ENCODE results near the gene AKT3.

AKT3 gene

DNA sequence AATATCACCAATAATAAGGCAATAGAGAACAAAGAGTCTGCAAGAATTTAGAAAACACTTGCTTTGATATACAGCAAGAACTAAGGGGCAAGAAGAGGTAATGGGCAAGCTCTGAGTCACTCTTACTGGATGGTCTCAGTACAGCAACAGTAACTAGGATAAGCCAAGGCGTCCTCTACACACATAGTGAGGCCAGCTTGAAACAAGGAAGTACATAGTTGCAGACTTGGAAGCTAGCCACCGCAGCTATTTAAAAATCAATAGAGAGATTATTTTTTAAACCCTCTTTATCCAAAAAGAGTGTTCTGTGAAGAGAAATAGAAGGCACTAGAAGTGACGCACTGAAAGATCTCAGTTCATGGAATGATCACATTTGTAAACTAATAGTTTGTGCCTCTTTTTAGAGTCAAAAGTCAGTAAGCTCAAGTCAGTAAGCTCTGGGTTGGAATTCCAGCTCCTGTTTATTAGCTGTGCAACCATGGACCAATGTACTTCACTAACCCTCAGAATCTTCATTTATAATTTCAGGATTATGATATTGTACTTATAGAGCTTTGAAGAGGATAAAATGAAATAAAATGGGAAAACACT is 118.6 kb downstream of the AKT3 start:
- no peak for DNase-seq (ENCODE audit: low spot score)

DNA sequence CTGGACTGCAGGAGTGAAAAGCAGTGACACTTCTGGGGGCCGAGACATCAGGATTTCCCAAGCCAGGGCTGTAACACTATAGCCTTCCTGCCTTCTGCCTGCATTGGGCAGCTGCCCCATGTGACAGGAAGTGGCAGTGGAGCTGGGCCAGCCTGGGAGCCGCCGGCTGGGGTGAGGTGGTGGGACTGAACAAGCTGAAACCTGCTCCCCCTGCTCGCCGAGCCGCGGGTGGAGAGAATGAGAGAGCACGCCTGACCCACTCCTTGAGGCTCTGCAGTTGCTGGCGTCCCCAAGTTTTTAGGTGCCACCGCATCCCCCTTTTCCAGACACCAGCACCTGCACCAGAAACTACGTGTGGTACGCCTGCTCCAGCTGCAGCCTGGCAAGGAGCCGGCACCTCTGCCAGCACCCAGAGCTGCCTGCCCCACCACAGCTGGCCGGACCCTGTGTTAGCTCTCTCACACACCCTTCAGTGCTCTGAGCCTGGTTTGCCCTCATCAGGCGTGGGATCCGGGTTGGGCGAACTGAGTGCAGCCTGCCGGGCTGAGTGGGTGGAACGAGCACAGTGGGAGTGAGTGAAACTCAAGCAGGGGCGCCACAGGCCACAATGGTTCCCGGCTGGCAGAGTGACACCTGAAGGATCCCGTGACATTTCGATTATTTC is 119.4 kb downstream of the AKT3 start:
- DNase-seq (ENCODE audit: low spot score), result no peak

DNA sequence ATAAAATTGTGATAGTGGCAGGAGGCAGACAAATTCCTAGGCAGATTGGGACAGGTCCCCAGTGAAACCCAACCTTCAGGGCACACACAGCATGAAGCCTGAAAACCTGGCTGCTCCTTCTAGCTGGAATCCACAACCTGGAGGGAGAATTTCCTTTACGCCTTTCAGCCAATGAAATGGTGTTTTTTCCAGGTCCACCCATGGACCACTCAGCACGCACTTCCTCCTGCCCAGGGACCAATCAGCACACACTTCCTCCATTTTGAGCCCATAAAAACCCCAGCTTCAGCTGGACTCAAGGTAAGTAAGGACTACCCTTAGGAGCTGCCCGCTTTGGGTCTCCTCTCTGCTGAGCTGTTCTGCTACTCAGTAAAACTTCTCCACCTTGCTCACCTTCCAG is 120.1 kb downstream of the AKT3 start:
- DNase-seq (ENCODE audit: low spot score), result no peak

DNA sequence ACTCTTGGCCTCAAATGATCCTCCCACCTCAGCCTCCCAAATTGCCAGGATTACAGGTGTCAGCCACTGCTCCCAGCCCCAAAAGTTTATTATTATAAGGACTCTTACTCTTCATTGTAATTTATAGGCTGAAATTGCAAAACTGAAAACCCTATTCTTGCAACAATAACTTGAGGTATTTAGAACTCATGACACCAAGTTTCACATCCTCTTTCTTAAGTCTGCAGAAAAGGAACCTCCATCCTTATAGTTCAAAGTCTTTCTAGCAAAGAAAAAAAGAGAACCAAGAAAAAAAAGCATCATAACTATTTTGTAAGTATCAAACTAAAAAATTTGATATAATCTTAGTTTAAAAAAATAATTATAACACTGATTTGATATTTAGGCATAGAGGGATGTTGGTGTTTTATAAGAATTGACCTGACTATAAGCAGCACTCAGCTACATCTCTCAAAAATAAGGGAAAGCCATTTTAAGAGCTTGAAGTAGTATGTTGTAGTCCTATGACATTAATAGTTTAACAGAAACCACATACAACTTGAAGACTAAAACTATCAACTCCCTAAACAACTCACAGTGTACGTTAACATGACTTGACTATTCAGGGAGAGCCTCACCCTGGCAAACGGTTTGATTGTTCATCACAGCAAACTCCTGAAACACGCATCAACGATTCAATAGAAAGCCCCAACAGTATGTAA is 122.4 kb downstream of the AKT3 start:
- DNase-seq (ENCODE audit: low spot score), result peak; percentile 26

DNA sequence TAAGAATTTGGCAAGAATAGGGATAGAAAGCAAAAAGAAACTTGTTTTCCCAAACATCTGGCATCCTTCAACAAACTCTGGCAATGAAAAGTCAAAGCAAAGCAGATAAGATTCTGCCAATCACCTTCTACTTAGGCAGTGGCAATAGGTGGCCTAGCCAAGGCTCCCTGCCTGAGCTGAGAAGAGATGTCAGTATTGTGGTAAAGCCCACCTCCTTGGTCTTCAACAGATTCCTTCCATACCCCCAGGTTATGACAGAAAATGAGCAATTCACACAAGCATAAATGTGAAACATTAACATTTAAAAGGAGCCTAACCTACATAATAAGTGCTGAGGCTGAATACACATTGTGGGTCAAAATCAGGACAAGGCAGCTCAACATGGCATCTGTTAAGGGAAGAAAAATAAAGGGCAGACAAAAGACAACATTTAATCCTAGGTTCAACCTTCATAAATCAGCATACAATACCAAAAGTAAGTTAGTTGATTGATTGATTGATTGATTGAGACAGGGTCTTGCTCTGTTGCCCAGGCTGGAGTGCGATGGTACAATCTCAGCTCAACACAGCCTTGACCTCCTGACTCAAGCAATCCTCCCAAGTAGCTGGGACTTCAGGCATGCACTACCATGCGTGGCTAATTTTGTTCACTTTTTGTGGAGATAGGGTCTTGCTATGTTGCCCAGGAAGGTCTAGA is 123.1 kb downstream of the AKT3 start:
- no peak for DNase-seq (ENCODE audit: low spot score)

DNA sequence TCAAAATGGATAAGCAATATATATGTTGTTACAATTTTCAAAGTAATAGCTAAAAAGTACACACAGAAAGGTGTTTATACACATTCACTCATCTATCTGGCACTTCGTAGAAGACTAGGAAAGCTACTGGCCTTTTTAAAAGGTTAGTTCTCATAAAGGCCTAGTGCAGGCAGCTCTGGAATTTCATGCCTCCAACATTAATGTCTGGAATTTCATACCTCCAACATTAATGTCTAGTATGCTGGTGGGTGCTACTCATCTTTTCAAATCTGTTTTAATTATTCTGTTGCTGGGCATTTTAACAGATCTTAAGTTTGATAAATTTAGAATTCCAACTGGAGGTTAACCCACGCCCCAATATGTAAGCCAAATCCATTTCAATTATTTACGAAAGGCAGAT is 124.2 kb downstream of the AKT3 start:
- DNase-seq (ENCODE audit: low spot score), result no peak

DNA sequence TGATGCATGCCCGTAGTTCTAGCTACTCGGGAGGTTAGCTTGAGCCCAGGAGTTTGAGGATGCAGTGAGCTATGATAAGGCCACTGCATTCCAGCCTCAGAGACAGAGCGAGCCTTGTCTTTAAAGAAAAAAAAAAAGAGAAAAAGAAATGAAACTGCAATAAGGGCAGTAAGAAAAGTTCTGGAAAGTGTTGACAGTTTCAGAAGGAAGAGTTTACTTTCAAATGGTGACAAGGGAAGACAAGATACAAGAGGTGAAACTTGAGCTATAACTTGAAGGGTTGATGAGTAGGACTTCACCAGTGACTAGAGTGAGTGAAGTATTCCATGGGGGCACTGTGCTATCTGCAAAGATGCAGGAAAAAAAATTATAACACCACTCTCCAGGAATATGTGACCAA is 125.0 kb downstream of the AKT3 start:
- no peak for DNase-seq (ENCODE audit: low spot score)

DNA sequence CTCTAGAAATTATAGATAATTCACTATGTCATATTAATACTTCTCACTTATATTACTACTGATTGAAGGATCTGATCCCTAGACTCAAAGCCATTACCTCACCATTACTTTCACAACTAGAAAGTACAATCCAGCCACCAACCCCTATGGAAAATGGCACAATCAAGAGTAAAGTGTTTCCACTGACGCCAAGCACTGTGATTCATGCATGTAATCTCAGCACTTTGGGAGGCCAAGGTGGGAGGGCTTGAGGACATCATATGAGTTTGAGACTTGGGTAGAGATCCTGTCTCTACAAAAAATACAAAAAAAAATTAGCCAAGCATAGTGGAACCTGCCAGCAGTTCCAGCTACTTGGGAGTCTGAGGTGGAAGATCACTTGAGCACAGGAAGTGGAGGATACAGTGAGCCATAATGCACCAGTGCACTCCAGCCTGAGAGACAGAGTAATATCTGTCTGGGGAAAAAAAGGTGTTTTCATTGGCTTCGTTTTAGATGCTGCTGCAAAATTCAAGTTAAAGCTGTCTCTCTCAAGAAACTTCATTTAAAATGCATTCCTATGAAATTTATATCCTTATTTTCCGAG is 126.5 kb downstream of the AKT3 start:
- DNase-seq (ENCODE audit: low spot score), result no peak

DNA sequence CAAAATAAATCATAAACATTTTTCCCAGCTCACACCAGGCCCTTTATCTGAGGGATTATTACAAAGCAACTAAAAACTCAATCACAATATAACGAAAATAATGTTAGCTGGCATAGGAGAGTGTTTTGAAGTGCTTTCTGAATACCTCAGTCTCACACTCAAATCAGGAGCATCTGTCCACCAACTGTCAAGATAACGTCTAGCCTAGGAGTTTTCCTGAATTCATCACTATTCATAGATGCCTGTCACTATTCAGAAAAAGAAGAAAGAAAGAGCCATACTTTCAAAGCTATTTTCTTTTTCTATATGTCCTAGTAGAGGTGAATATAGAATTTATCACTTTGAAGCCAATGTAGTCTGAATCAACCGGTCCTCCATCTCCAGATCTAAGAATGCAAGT is 127.0 kb downstream of the AKT3 start:
- no peak for DNase-seq (ENCODE audit: low spot score)

DNA sequence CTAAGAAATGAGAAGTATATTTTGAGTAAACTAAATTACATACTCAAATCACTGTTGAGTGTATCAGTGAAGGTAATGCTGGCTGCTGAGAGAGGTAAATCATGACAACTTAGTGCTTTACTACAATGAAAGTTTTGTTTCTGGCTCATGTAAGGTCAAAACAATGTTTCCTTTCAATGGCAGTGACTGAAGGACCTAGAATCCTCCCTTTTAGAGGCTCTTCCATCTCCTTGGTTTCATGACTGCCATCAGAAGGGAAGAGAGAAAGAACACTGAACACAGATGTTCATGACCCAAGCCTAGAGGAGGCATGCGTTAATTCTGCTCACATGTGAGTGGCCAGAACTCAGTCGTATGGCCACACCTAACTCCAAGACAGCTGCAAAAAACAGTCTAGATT is 130.6 kb downstream of the AKT3 start:
- DNase-seq (ENCODE audit: low spot score), result no peak

DNA sequence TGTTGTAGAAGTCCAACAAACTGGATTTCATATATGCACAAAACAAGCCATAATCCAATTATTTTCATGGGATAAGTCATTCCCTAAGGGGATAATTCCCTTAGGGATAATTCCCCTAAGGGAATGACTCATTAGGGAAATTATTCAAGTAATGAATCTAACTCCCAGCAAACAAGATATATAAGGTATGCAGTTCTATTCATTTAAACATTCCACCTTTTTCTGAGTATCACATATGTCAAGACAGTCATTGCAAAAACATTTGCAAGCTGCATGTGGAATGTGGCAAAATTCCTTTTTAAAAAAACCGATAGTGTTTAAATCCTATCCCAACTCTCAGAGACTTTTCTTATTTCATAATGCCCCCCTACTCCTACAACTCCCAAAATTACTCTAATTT is 131.2 kb downstream of the AKT3 start:
- no peak for DNase-seq (ENCODE audit: low spot score)

DNA sequence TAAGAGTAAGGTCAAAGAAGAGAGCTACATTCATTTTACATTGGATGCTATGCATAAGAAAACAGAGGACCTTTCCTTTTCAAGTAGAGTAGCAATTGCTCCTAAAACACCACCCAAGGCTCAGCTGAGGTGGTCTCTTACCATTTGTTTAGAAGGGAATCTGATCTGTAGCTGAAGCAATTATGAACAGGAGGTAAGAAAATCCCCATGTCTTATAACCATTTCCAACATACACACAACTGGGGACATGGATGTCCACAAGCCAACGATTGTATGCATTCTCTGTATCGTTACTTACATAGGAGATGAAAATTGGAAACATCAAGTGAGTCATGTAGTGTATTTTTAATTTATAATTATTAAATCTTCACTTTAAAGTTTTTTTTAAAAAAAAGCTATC is 132.0 kb downstream of the AKT3 start:
- DNase-seq (ENCODE audit: low spot score), result no peak

DNA sequence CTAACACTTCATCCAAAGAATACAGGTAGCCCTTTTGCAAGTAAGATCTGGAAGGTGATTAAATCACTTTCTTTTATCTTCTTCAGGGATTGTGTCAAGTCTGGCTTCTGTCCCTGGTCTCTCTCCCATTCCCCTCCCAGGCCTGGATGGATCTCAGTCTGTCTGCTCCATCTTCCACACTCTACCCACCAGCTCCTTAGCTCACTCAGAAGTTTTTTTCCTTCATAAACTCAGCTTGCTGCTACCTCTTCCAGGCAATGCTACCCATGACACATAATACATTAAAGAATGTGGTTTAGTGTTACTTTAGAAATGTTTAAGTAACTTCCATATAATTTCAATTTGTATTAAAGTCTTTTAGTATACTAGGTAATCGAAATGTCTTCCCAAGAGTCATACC is 133.1 kb downstream of the AKT3 start:
- DNase-seq (ENCODE audit: low spot score), result no peak

DNA sequence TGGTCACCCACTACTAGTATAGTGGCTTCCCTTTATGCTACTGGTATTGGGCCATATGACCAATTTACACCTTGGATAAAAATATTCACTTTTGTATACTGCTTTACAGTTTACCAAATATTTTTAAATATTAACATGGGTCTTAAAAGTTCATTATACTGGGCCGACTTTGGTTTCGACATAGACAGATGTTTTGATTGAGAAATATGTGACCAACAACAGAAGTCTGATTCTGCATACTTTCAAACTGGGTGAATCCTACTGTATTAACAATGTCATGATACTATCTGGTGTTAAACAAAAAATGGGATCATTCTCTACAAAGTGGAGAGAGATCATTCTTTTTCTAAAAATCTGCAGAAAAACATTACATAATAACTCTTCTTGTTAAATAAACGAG is 134.8 kb downstream of the AKT3 start:
- DNase-seq (ENCODE audit: low spot score), result no peak

DNA sequence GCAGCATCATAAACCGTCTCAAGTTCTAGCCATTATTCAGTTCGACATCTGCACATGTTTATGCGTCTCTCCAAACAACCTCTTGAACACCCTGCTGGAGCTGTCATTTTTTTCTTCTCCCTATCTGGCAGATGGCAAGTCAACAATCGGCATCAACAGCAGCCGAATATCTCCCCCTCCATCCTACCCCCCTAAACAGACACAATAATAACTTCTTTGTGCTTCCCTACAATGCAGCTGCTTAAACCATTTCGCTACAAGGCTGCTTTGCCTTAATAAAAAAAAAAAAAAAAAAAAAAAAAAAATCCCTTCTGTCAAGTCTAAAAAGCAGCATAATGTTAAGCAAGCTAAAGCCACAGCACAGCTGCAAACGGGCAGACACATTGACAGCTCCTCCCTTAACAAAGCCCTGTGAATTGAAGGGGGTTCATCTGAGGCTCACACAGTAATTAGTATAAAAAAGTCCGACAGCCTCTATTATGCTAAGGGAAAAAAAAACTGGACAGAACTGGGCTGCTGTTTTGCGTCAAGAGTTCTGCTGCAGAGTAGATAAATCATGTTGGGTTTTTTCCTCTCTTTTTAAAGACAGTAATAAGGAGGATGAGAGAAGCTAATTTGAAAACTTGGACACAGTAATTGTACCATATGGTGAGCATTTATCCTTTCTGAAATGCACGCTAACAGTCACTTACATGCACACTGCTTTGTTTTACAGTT is 136.4 kb downstream of the AKT3 start:
- no peak for DNase-seq (ENCODE audit: low spot score)

DNA sequence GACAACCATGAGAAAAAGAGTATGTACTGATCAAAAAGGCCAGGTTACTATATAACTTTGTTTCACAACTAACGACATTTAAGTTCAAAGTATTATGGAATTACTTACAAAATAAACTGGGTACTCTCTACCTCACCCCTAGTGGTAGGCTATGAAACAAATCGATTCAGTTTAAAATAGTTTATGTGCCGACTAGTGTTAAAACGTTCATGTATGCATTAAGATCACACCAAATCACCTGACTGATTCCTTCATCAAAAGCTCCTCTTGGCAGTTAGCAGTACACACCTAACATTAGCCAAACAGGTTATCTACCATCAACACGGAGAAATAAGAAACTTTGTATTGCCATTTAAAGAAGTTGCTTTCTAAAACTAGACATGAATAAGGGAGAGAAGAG is 137.1 kb downstream of the AKT3 start:
- DNase-seq (ENCODE audit: low spot score), result no peak

DNA sequence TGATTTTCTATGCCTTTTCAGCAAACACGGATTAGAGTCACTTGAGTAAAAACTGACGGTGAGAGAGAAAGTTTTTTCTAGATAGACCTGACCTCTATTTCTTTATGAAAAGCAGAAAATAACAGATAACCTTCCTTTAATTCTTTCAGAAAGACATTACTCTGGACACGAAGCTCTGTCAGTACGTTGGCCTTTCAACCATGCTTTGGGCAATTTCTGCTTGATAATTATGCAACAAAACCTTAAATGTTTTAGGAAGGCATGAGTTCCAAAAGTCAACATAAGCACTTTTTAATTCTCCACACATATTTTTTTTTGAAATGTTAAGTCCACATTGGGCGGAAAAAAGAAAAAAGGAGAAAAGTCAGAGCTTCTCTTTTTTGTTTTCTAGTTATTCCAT is 137.8 kb downstream of the AKT3 start:
- no peak for DNase-seq (ENCODE audit: low spot score)

DNA sequence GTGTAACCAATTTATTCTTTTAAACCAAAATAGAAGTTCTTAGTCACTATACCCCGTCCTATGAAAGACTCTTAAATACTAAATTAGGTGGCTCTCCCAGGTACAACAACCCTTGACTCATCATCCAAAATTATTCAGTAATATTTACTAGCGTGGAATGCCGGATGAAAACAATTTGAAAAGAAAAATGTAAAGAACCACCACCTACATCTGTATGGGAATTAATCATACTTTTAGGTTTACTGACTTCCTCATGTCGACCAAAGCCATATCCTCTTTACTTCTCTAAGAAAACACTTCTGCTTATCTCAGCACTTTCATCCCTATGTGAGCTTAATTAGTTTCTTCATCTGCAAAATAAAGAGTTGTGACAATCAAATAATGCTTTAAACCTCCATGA is 139.6 kb downstream of the AKT3 start:
- DNase-seq (ENCODE audit: low spot score), result no peak

DNA sequence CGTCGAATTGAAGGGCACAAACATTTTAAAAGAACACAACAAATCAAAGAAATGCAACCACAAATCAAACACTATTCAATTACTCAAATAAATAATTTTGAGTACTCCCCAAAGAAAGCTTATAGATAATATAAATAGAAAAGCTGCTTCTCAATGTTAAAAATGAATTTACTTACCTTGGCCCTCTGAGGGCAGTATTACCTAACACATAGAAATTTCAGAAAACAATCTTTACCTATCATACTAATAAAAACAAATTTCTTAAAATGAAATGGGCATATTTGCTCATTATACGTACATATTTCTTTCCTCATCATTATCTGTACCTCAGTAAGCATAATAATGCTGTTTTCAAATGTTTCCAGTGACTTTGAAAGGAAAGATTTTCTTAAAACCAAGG is 141.8 kb downstream of the AKT3 start:
- no peak for DNase-seq (ENCODE audit: low spot score)

DNA sequence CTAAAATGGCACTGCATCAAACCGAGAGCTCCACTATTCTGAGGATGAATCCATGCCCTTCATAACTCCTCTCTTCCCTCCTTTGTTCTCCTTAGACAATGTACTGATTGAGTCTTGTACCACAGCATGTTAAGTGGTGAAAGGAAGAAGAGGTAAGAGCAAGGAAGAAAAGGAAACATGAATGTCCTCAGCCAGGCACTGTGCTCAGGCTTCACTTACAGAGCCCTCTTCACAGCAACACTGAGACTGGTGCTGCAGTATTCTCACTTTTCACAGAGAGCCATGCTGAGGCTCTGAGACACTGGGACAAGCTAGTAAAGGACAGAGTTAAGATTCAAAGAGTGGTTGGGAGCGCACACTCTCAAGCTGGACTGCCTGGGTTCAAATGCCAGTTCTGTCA is 143.5 kb downstream of the AKT3 start:
- DNase-seq (ENCODE audit: low spot score), result no peak

DNA sequence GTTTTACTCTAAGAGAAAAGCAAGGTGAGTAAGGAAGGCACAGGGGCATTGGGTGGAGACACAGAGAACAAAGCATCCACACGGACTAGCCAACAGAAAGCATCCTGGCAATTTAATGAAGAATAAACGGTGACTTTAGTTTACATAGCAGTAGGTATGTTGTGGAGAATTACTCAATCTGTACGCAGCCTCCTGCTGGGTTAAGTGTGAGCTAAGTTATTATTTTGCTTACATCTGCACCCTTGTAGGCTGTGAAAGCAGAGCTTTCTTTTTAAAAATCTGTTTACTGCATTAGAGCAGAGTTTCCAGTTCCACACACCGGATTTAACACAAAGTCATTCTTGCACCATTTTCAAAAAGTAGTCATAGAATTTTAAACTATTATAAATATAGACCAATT is 144.5 kb downstream of the AKT3 start:
- DNase-seq (ENCODE audit: low spot score), result no peak

DNA sequence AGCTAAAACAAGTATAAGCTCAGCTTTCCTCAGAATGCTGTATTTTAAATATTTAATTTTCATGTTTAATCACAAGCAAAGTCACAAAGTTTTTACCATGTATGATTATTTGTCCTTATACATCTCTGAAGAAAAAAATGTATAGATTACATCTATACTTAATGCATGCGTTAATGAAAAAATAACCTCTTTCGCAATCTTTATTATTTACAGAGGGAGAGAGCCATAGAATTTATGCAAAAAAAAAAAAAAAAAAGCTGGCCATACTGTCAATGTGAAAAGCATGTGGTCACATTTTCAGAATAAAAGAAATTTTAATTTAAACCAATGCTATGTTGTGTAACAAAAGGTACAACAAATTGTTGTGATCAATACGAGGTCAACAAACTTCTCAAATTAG is 148.2 kb downstream of the AKT3 start:
- no peak for DNase-seq (ENCODE audit: low spot score)
